CD14-positive monocyte (primary cell): Measurements from ENCODE around the gene RRBP1. TPM values are rescaled to one million over a fixed set of nuclear protein-coding genes. Genes with fewer than 3 reads are reported as not detected.

Experiments
- DNase-seq, 3 donors: peaks; one replicate each; pipeline ENCODE4 v3.0.0-alpha.2; 2011 to 2022
- H2AFZ ChIP-seq: 2 replicates; pipeline ENCODE4 v1.6.0; 2012; ENCODE audit warnings: mild to moderate bottlenecking, low read depth, low read length, inconsistent platforms; ENCODE audit not compliant: insufficient read depth, poor library complexity, severe bottlenecking
- H3K27ac ChIP-seq, 2 donors: 1 replicate in 1 of 2; 2 replicates in 1 of 2; pipeline ENCODE4 v1.5.1; 2012 to 2013; ENCODE audit warnings: low read length in 2 of 2, control low read depth in 1 of 2, inconsistent platforms in 1 of 2, low read depth in 1 of 2, mild to moderate bottlenecking in 1 of 2
- H3K27me3 ChIP-seq, 2 donors: one replicate each; pipeline versions ENCODE4 v1.6.0 to v1.6.1; 2011 to 2013; ENCODE audit warnings: low read length in 2 of 2; ENCODE audit not compliant: control insufficient read depth in 2 of 2, insufficient read depth in 2 of 2
- H3K36me3 ChIP-seq, 2 donors: replicated peaks in 1 of 2; 1 replicate in 1 of 2; 2 replicates in 1 of 2; pipeline versions ENCODE4 v1.5.1 to v1.6.1; 2012 to 2013; ENCODE audit warnings: low read length in 2 of 2, control low read depth in 1 of 2, inconsistent platforms in 1 of 2, mild to moderate bottlenecking in 1 of 2; ENCODE audit not compliant: insufficient read depth in 2 of 2, control insufficient read depth in 1 of 2
- H3K4me1 ChIP-seq, 2 donors: 1 replicate in 1 of 2; 2 replicates in 1 of 2; pipeline versions ENCODE4 v1.5.1 to v1.6.1; 2012 to 2013; ENCODE audit warnings: low read length in 2 of 2, control low read depth in 1 of 2, inconsistent platforms in 1 of 2, mild to moderate bottlenecking in 1 of 2, moderate library complexity in 1 of 2; ENCODE audit not compliant: insufficient read depth in 2 of 2, control insufficient read depth in 1 of 2
- H3K4me2 ChIP-seq: replicated peaks from 2 replicates; pipeline ENCODE3; 2012; ENCODE audit warnings: low read length, moderate library complexity, mild to moderate bottlenecking; ENCODE audit not compliant: poor library complexity, severe bottlenecking; ENCODE audit errors: extremely low read depth
- H3K4me3 ChIP-seq, 3 experiments: fragments of 200-600 bp in 1 of 3; sonication (generic) in 1 of 3; replicated peaks in 1 of 3; 1 replicate in 2 of 3; 2 replicates in 1 of 3; pipeline ENCODE4 v1.5.1; 2011 to 2013; ENCODE audit warnings: low read length in 3 of 3, mild to moderate bottlenecking in 3 of 3, control low read depth in 2 of 3, low read depth in 2 of 3, inconsistent platforms in 1 of 3, moderate library complexity in 1 of 3
- H3K79me2 ChIP-seq: 2 replicates; pipeline ENCODE4 v1.6.0; 2012; ENCODE audit warnings: mild to moderate bottlenecking, control low read depth, inconsistent platforms, low read length, moderate library complexity; ENCODE audit not compliant: insufficient read depth
- H3K9ac ChIP-seq: 2 replicates; pipeline ENCODE4 v1.6.0; 2017; ENCODE audit warnings: low read length, mild to moderate bottlenecking; ENCODE audit not compliant: insufficient read depth, poor library complexity, severe bottlenecking
- H3K9me3 ChIP-seq, 2 donors: replicated peaks in 1 of 2; 1 replicate in 1 of 2; 2 replicates in 1 of 2; pipeline versions ENCODE4 v1.5.1 to v1.6.1; 2012 to 2013; ENCODE audit warnings: low read length in 2 of 2, control low read depth in 1 of 2; ENCODE audit not compliant: control insufficient read depth in 1 of 2, insufficient read depth in 1 of 2
- H4K20me1 ChIP-seq: 2 replicates; pipeline ENCODE4 v1.6.0; 2012; ENCODE audit warnings: mild to moderate bottlenecking, low read length, control low read depth, moderate library complexity; ENCODE audit not compliant: insufficient read depth
- H3K27ac Mint-ChIP-seq, 7 donors: one replicate each; pipeline ENCODE4 v1.8.0; 2020; ENCODE audit warnings: mild to moderate bottlenecking in 7 of 7, mixed read lengths in 7 of 7, moderate library complexity in 6 of 7, inconsistent platforms in 2 of 7
- H3K27me3 Mint-ChIP-seq, 3 donors: one replicate each; pipeline ENCODE4 v1.8.0; 2021 to 2022; ENCODE audit warnings: low read depth in 3 of 3, mild to moderate bottlenecking in 3 of 3, mixed read lengths in 3 of 3, moderate library complexity in 3 of 3, inconsistent platforms in 1 of 3
- H3K36me3 Mint-ChIP-seq, 2 donors: one replicate each; pipeline ENCODE4 v1.8.0; 2020; ENCODE audit warnings: mixed read lengths in 2 of 2, inconsistent platforms in 1 of 2, mild to moderate bottlenecking in 1 of 2
- H3K4me1 Mint-ChIP-seq: one replicate; pipeline ENCODE4 v1.8.0; 2020; ENCODE audit warnings: mild to moderate bottlenecking, mixed read lengths
- H3K4me3 Mint-ChIP-seq, 2 donors: one replicate each; pipeline ENCODE4 v1.8.0; 2020; ENCODE audit warnings: mild to moderate bottlenecking in 2 of 2, mixed read lengths in 2 of 2, moderate library complexity in 1 of 2
- H3K9me3 Mint-ChIP-seq, 7 donors: one replicate each; pipeline ENCODE4 v1.8.0; 2020 to 2022; ENCODE audit warnings: mixed read lengths in 7 of 7, mild to moderate bottlenecking in 6 of 7, moderate library complexity in 6 of 7, inconsistent platforms in 2 of 7
- WGBS: methylation state at CpG from one replicate; pipeline ENCODE4 v1.1.5; 2013; ENCODE audit warnings: missing lambda C conversion rate; ENCODE audit not compliant: insufficient coverage; 5-methylcytosine and 5-hydroxymethylcytosine counted together
- intact Hi-C, 2 donors: fragments of 100-400 bp; cut with micrococcal nuclease; formaldehyde crosslinking; loops; one replicate each; pipeline versions ENCODE4 v1.15.0 to v1.15.1; 2023
- polyA plus RNA-seq, 3 donors: library from polyadenylated mRNA; depleted of rRNA in 1 of 3; unstranded in 2 of 3; stranded (reverse) in 1 of 3; fragments of 300-500 nt in 2 of 3; fragments of >200 nt in 1 of 3; fragmentation: Illumina TruSeq in 2 of 3; gene quantifications; 1 replicate in 2 of 3; 2 replicates in 1 of 3; pipeline ENCODE4 v1.2.3, GENCODE V29; 2012 to 2021
- TF ChIP-seq, protein P1 (sequence below): fragments of 200-600 bp; IDR thresholded peaks from one replicate; pipeline ENCODE4 v1.8.0; 2022; ENCODE audit warnings: antibody characterized with exemption, mild to moderate bottlenecking

Gene RRBP1
- polyA plus RNA-seq, 3 donors: 4.7 to 22.2 (median 7.5) TPM

DNA sequence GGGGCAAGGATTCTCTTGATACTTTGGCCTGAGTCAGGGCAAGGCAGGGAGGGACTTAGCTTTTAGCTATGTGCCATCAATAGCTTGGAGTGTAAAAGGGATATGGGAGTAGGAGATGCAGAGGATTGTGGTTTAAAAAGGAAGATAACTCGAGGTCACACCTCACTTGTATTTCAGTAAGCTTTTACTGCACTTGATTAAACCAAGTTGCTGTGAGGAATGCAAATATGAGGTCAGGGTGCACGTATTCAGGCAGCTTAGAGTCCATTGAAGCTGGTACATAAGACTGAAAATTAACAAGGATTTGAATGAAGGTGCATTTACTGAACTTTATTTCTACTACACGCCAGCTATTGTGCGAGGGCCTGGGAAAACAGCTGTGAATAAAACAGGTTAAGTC, 80.1 kb downstream of the RRBP1 start:
- TF ChIP-seq, protein P1, sequence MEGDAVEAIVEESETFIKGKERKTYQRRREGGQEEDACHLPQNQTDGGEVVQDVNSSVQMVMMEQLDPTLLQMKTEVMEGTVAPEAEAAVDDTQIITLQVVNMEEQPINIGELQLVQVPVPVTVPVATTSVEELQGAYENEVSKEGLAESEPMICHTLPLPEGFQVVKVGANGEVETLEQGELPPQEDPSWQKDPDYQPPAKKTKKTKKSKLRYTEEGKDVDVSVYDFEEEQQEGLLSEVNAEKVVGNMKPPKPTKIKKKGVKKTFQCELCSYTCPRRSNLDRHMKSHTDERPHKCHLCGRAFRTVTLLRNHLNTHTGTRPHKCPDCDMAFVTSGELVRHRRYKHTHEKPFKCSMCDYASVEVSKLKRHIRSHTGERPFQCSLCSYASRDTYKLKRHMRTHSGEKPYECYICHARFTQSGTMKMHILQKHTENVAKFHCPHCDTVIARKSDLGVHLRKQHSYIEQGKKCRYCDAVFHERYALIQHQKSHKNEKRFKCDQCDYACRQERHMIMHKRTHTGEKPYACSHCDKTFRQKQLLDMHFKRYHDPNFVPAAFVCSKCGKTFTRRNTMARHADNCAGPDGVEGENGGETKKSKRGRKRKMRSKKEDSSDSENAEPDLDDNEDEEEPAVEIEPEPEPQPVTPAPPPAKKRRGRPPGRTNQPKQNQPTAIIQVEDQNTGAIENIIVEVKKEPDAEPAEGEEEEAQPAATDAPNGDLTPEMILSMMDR: no peak

DNA sequence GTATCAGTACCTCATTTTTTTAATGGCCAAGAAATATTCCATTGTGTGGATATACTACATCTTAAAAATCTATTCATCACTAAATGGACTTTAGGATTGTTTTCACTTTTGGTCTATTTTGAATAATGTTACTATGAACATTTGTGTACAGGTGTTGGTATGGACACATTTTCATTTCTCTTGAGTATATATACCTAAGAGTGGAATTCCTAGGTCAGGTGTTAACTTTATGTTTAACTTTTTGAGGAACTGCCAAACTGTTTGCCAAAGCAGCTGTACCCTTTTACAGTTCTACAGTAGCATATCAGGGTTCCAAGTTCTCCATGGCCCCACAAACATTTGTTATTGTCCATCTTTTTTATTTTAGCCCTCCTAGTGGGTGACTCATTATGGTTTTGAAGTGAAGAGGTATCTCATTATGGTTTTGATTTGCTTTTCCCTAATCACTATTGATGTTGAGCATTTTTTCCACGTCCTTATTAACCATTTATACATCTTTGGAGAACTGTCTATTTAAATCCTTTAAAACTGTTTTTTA, 84.0 kb downstream of the RRBP1 start:
- H3K4me1 ChIP-seq: no peaks in the 10 kb centered on the region
- intact Hi-C loops: no loop called here
- no peak overlapping the region for H3K27ac Mint-ChIP-seq

More for the DNA sequence above, 80.1 kb downstream of the RRBP1 start:
- Histone ChIP-seq H3K4me2 (no peak overlapping the region), H3K9ac (no peak overlapping the region), H3K4me3 (no peak overlapping the region), H2AFZ (no peak overlapping the region), H3K36me3 (peaks cover 0 to 6% of the 10 kb centered on the region in 2 donors), H4K20me1 (peaks cover 4% of the 10 kb centered on the region), H3K27me3 (no peaks in the 10 kb centered on the region), H3K9me3 (no peaks in the 10 kb centered on the region), H3K27ac (no peak overlapping the region), H3K4me1 (no peaks in the 10 kb centered on the region), H3K79me2 (no peaks in the 10 kb centered on the region)
- WGBS: 80% methylated on average over 3 of the region's 4 CpGs
- H3K36me3 Mint-ChIP-seq: peaks cover 15 to 23% of the 10 kb centered on the region in 2 donors
- no peak for DNase-seq
- H3K4me1 Mint-ChIP-seq: no peaks in the 10 kb centered on the region
- H3K27ac Mint-ChIP-seq: peak overlapping the region in 1 of 7 donors; percentile 55
- H3K27me3 Mint-ChIP-seq: no peaks in the 10 kb centered on the region
- no peak overlapping the region for H3K4me3 Mint-ChIP-seq
- H3K9me3 Mint-ChIP-seq: no peaks in the 10 kb centered on the region
- intact Hi-C loops: no loop called here

More for the DNA sequence above, 84.0 kb downstream of the RRBP1 start:
- Histone ChIP-seq H3K79me2 (no peaks in the 10 kb centered on the region), H3K9ac (no peak overlapping the region), H3K27ac (no peak overlapping the region), H4K20me1 (peaks cover 4% of the 10 kb centered on the region), H3K4me3 (no peak overlapping the region), H3K9me3 (no peaks in the 10 kb centered on the region), H3K27me3 (no peaks in the 10 kb centered on the region), H3K4me2 (no peak overlapping the region), H2AFZ (no peak overlapping the region), H3K36me3 (no peaks in the 10 kb centered on the region)
- DNase-seq: no peak
- H3K4me3 Mint-ChIP-seq: no peak overlapping the region
- H3K4me1 Mint-ChIP-seq: no peaks in the 10 kb centered on the region
- H3K9me3 Mint-ChIP-seq: no peaks in the 10 kb centered on the region
- H3K27me3 Mint-ChIP-seq: peaks cover 0 to 2% (median 0%) of the 10 kb centered on the region in 3 donors
- peaks cover 10 to 14% of the 10 kb centered on the region in 2 donors for H3K36me3 Mint-ChIP-seq
- TF ChIP-seq, protein P1: no peak
- WGBS: no CpG with 5 or more reads among the region's 1 CpG
